Measurements from ENCODE around the gene GPR4.
"Not testable (repeated sequence)": the region's sequence is repeated elsewhere in the genome, so short reads cannot be mapped to it uniquely, and the experiment has no call there.

GPR4 gene

GRCh38 chr19:45621976-45622503 lies 20.0 kb upstream of the GPR4 start:
- no peak for DNase-seq

- no peak for DNase-seq
Measured at GRCh38 chr19:45621389-45621788, 19.4 kb upstream of the GPR4 start.

GRCh38 chr19:45616704-45617017 lies 14.6 kb upstream of the GPR4 start:
- DNase-seq = no peak

DNA sequence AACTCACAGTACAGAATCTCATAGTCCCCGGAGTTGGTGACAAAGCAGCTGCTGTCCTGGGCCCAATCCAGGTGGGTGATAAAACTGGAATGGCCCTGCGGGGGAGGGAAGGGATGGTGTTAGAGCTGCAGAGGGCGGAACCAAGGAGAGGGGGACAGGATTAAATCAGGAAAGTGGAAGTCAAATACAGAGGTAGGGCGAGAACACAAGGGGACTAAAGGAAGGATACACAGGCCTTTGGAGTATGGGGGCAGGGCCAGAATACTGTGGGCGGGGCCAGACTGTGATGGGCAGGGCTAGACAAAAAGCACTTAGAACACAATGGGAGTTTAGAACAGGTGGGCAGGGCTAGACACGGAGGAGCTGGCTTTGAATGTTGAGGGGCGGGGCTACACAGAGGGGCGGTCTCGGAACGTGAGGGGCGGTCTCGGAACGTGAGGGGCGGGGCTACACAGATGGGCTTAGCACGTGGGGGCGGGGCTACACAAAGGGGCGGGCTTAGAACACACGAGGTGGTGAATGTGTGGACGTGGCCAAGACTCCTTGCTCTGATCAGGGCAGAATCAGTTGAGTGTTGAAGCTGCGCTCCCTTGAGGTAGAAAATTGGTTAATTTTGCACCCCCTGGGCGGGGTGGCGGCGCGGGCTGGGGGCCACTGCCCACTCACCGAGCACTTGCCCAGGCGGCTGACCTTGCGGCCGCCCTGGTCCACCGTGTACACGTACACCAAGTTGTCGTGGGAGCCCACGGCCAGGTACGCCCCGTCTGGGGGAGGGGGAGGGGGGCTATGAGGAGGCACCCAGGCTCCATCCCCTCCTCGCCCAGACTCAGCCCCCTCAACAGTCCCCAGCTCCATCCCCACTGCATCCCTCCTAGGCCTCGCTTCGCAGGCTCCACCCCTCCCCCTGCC lies 14.0 kb upstream of the GPR4 start:
- no peak for DNase-seq

GRCh38 chr19:45615056-45615455 lies 13.0 kb upstream of the GPR4 start:
- DNase-seq = not testable (repeated sequence)

DNA sequence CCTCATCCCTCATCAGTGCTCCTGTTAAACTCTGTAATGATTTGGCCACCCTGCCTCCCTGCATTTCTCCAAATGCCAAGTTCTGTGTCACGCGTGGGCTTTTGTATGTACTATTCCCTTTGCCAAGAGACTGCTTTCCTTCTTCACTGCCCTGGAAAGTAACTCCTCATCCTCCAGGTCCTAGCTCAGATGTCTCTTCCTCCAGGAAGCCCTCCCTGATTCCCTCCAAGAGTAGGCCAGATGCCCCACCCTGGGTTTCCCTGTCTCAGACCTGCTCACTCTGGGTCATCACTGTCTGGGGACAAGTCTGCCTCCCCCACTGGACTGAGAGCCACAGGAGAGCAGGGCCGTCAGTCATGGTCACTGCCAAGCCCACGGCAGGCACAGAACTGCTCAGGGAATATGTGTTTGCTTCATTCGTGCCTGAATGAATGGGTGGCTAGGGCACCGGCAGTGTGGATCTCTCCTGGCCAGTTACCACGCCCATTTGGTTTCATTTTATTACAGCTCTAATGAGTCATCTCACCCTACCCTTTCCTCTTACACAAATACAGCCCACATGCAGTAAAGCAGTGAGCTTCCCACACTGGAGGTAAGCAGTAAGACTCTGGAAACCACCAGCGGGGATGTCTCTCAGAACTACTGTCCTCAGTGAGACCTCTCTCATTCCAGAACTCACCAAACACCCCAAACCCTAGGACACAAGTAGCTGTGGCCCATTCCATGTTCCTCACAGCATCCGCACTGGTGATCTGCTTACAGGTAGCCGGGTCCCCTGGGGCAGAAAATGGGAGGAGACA lies 12.1 kb upstream of the GPR4 start:
- peak; percentile 88 for DNase-seq

DNA sequence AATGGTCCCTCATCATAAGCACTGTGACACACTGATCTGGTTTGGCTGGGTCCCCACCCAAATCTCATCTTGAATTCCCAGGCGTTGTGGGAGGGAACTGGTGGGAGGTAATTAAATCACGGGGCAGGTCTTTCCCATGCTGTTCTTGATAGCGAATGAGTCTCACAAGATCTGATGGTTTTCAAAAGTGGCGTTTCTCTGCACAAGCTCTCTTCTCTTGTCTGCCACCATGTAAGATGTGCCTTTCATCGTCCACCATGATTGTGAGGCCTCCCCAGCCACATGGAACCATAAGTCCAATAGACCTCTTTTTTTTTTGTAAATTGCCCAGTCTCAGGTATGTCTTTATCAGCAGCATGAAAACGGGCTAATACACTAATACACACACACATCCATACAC lies 6.9 kb upstream of the GPR4 start:
- no peak for DNase-seq

GRCh38 chr19:45607071-45608029 lies 5.3 kb upstream of the GPR4 start:
- DNase-seq = peak; percentile 64

- DNase-seq = no peak
Measured at GRCh38 chr19:45601115-45601514, 897 bp downstream of the GPR4 start.

- DNase-seq = no peak
Measured at GRCh38 chr19:45600340-45600885, 1.6 kb downstream of the GPR4 start.

DNA sequence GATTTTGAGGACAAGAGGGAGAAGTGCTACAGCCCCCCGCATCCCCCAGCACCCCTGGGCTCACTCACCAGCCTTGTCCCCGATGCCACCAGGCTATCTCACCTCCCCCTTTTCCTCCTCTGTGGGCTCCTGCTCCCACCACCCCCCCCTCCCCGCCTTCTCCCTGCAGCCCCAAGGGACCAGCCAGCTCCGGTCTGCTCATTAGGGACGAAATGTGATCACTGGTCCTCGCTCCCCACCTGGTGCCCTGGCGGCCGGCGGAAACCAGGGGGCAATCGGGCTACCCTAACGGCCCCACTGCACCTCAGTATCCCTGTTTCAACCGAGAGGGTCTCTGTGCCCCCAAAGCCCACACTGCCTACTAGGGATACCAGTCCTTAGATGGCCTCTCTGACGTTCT lies 2.7 kb downstream of the GPR4 start:
- no peak for DNase-seq

GRCh38 chr19:45598267-45599001 lies 3.6 kb downstream of the GPR4 start:
- DNase-seq = no peak

DNA sequence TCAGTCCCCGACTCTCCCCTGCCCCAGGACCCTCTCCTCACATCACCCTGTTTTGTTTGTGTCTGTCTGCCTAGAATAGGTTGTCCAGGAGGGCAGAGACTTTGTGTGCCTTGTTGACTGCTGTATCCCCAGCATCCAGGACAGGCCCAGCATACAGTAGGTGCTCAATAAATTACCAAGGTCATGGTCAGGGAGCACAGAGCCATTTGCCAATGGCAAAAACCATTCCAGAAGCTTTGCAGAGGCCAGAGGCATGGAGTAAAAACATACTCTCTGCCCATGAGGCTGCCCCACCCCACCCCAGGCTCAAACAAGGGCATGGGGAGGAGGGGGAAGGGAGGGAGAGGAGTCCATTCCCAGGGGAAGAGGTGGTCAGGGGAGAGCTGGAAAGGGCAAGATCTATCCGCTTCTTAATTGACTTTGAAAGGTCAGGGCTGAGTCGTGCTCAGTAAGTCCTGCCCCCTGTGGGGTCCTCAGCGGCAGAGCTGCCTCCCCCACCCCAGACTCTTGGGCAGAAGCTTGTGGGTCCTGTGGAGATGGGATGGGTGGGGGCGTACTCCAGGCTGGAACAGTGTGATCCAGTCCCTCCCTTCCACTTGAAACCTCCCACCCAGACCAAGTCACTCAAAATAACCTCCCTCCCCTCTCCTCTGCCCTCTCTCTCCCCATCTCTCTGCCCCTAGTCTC lies 4.4 kb downstream of the GPR4 start:
- DNase-seq = no peak

GRCh38 chr19:45595814-45596213 lies 6.2 kb downstream of the GPR4 start:
- DNase-seq = no peak

DNA sequence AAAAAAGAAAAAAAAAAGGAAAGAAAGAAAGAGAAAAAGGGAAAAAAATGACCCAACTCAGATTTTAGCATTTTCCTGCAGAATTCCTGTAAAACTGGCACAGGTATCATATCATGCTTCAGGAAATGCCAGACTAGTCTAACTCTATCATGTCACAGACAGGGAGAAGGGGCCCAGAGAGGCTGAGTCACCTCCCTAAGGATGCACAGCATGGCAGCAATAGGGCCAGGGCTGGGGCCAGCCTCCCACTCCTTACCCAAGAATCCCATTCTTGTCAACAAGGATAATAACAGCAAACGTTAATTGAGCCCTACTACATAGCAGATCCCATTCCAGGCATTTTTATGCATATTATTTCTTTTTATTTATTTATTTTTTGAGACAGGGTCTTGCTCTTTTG lies 8.5 kb downstream of the GPR4 start:
- no peak for DNase-seq

- DNase-seq = no peak
Measured at GRCh38 chr19:45592366-45592765, 9.6 kb downstream of the GPR4 start.

- DNase-seq = no peak
Measured at GRCh38 chr19:45591638-45592005, 10.4 kb downstream of the GPR4 start.

DNA sequence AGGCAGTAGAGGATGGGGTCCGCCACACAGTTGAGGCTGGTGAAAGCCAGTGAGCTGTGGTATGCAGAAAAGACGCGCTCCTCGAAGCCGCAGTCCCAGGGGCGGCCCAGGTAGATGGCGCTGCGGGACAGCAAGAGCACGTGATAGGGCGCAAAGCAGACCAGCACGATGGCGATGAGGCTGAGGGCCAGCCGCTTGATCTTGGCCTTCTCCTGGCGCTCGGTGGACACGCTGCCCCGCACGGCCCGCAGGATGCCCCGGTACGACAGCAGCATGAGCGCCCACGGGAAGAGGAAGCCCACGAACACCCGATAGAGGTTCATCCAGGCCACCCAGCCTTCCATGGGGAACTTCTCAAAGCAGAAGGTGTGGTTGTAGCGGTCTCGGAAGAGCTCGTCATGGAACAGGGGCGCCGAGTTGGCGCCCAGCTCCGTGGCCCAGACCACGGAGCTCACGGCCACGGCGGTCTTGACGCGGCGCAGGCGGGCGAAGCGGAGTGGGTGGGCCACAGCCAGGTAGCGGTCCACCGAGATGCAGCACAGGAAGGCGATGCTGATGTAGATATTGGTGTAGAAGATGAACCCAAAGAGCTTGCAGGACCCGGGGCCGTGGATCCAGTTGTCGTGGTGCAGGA lies 10.9 kb downstream of the GPR4 start:
- DNase-seq = no peak

GRCh38 chr19:45590300-45591003 lies 11.6 kb downstream of the GPR4 start:
- no peak for DNase-seq

- no peak for DNase-seq
Measured at GRCh38 chr19:45589768-45590167, 12.2 kb downstream of the GPR4 start.
